ENCODE measurements around the gene PARP11. TPM values are rescaled to one million over a fixed set of nuclear protein-coding genes. Genes with fewer than 3 reads are reported as not detected.

PARP11 gene
- total and polyA plus RNA-seq, 2 of the 8 experiments (the other 6 are each of a cell fraction or from before 2014, with no cell fraction given): 4.2 to 13.3 TPM

GRCh38 chr12:3803865-3804472, 69.2 kb downstream of the PARP11 start:
- Histone ChIP-seq H3K27me3 (replicated peaks in 1 of 4; ENCODE audit: control insufficient read depth in 3 of 4, extremely low read depth in 1 of 4, insufficient read depth in 3 of 4, low read length in 3 of 4) (no peaks in the 10 kb centered on the region), H2BK15ac (ENCODE audit: low read length) (no peak overlapping the region), H3K9me3 (ENCODE audit: insufficient read depth in 2 of 2, low read depth in 1 of 2, low read length in 1 of 2) (no peaks in the 10 kb centered on the region), H4K20me1 (replicated peaks in 1 of 2; ENCODE audit: control insufficient read depth in 1 of 2, insufficient read depth in 2 of 2, low read length in 2 of 2) (no peaks in the 10 kb centered on the region), H4K5ac (ENCODE audit: insufficient read length, low read depth, low read length) (no peak overlapping the region), H3K14ac (ENCODE audit: insufficient read length) (no peak overlapping the region), H3K4me1 (replicated peaks in 1 of 4; ENCODE audit: control insufficient read depth in 3 of 4, insufficient read depth in 4 of 4, low read length in 3 of 4) (no peaks in the 10 kb centered on the region), H3K36me3 (ENCODE audit: control insufficient read depth in 2 of 4, insufficient read depth in 4 of 4, low read length in 3 of 4) (no peaks in the 10 kb centered on the region; a peak in 2 of 8 replicates), H2BK12ac (ENCODE audit: low read depth, low read length) (no peak overlapping the region), H2BK20ac (ENCODE audit: low read length) (no peak overlapping the region), H3K27ac (ENCODE audit: low read depth, low read length) (no peak overlapping the region), H2BK120ac (replicated peaks; ENCODE audit: low read depth, low read length) (no peak overlapping the region), H2AK5ac (ENCODE audit: low read depth, low read length) (no peak overlapping the region), H4K91ac (replicated peaks; ENCODE audit: insufficient read length, low read length) (no peak overlapping the region), H3K56ac (replicated peaks; ENCODE audit: insufficient read length, low read depth, low read length) (no peak overlapping the region), H3K4me2 (ENCODE audit: insufficient read depth in 1 of 2, low read depth in 2 of 2, low read length in 2 of 2) (no peak overlapping the region), H3K79me1 (ENCODE audit: low read depth, low read length) (no peaks in the 10 kb centered on the region), H2BK5ac (ENCODE audit: low read depth, low read length) (no peak overlapping the region), H3K9ac (replicated peaks in 1 of 4; ENCODE audit: extremely low read depth in 1 of 4, low read depth in 3 of 4, low read length in 3 of 4) (no peak overlapping the region), H3K23ac (ENCODE audit: insufficient read length) (no peak overlapping the region), H3K4me3 (ENCODE audit: extremely low read depth in 1 of 4, insufficient read depth in 2 of 4, low read depth in 3 of 4, low read length in 4 of 4) (no peak overlapping the region), H2AFZ (ENCODE audit: low read length) (no peak overlapping the region), H3K79me2 (ENCODE audit: control insufficient read depth in 1 of 2, insufficient read depth in 2 of 2, low read length in 2 of 2) (no peaks in the 10 kb centered on the region), H4K8ac (ENCODE audit: extremely low read depth, insufficient read depth, low read length) (no peak overlapping the region), H3K23me2 (ENCODE audit: low read depth, low read length) (no peaks in the 10 kb centered on the region), H3K4ac (replicated peaks; ENCODE audit: insufficient read length, low read depth, low read length) (no peak overlapping the region), H3K18ac (ENCODE audit: extremely low read depth, low read length) (no peak overlapping the region)
- ChIA-PET CTCF (ENCODE audit: partially characterized antibody) (interaction anchor here (0.6 to 2.8 kb wide), 54 partner anchors 8 to 673 kb away, joined by 3 to 38 read pairs (median 4); no protein-coding TSS in a partner anchor), POLR2A (ENCODE audit: partially characterized antibody) (interaction anchor here (1.2 kb wide), 1 partner anchor 500 kb away, joined by 3 read pairs; no protein-coding TSS in a partner anchor)
- DNase-seq (ENCODE audit: low read depth in 1 of 2, low spot score in 2 of 2): peak; percentile 38 to 79
- peak; percentile 96 for FAIRE-seq
- WGBS, 2 experiments (ENCODE audit: extremely low coverage in 1 of 2, insufficient coverage in 1 of 2, insufficient read length in 1 of 2, insufficient replicate concordance in 2 of 2, low coverage in 1 of 2, low lambda C conversion rate in 2 of 2, missing lambda C conversion rate in 1 of 2): 54% methylated on average over 14 of the region's 14 CpGs; no CpG with 5 or more reads in 1 of the 2 experiments
- TF ChIP-seq EP300 (IDR thresholded peaks at IDR 0.05; ENCODE audit: borderline replicate concordance in 1 of 2, low read depth in 2 of 2, low read length in 2 of 2): no peak
- TF ChIP-seq TAF7 (optimal IDR thresholded peaks at IDR 0.05; ENCODE audit: borderline replicate concordance, low read depth, low read length): no peak
- no peak for TF ChIP-seq CHD2 (IDR thresholded peaks at IDR 0.05; ENCODE audit: low read length)
- no peak for TF ChIP-seq RFX5 (IDR thresholded peaks at IDR 0.05; ENCODE audit: borderline replicate concordance, low read depth, low read length)
- peak; percentile 78 to 91 (median 90) for TF ChIP-seq CTCF (IDR thresholded peaks at IDR 0.05; ENCODE audit: control extremely low read depth in 1 of 3, insufficient read depth in 1 of 3, low read depth in 1 of 3, low read length in 3 of 3)
- peak; percentile 29; the same call in 1 of the 2 replicates for TF ChIP-seq YY1 (IDR thresholded peaks at IDR 0.05; ENCODE audit: low read depth, low read length)
- TF ChIP-seq TEAD4 (IDR thresholded peaks at IDR 0.05; ENCODE audit: low read depth, low read length): no peak
- TF ChIP-seq CREB1 (IDR thresholded peaks at IDR 0.05): 0 out of 2 replicates have a peak, but pooled peaks have one; percentile 16
- no peak for TF ChIP-seq FOSL1 (IDR thresholded peaks at IDR 0.05; ENCODE audit: insufficient read depth, low read depth, low read length)
- no peak for TF ChIP-seq NRF1 (IDR thresholded peaks at IDR 0.05; ENCODE audit: low read depth, low read length)
- TF ChIP-seq SUZ12 (IDR thresholded peaks at IDR 0.05; ENCODE audit: low read length): no peak
